NOMO-1 treated with dmso at 0.1 percent for 144 hours (cell line): ENCODE data around the gene CACNA1C.
A peak's percentile ranks its signal among the peaks of the same experiment; 100 is the strongest.

ENCODE experiments used
- DNase-seq: peaks from one replicate; lab custom pipeline; 2025; ENCODE audit not compliant: unreplicated experiment; lab: John Stamatoyannopoulos, UW

The CACNA1C gene

GRCh38 chr12:2403221-2403976, 350.6 kb downstream of the CACNA1C start:
- no peak for DNase-seq

- DNase-seq = no peak
Observed at GRCh38 chr12:2405039-2405438, 352.3 kb downstream of the CACNA1C start.

GRCh38 chr12:2406903-2407302, 354.1 kb downstream of the CACNA1C start:
- no peak for DNase-seq

- DNase-seq = peak; percentile 22
Observed at GRCh38 chr12:2408262-2408661, 355.5 kb downstream of the CACNA1C start.

GRCh38 chr12:2409656-2410265, 357.0 kb downstream of the CACNA1C start:
- DNase-seq = no peak

GRCh38 chr12:2410496-2410895, 357.7 kb downstream of the CACNA1C start:
- DNase-seq = no peak

GRCh38 chr12:2411011-2411410, 358.2 kb downstream of the CACNA1C start:
- DNase-seq = no peak

GRCh38 chr12:2411616-2412304, 359.0 kb downstream of the CACNA1C start:
- no peak for DNase-seq

GRCh38 chr12:2412305-2412643, 359.5 kb downstream of the CACNA1C start:
- DNase-seq = no peak

GRCh38 chr12:2413301-2413700, 360.5 kb downstream of the CACNA1C start:
- DNase-seq = no peak

- no peak for DNase-seq
Observed at GRCh38 chr12:2413999-2414792, 361.4 kb downstream of the CACNA1C start.

GRCh38 chr12:2414810-2415567, 362.2 kb downstream of the CACNA1C start:
- DNase-seq = no peak

- DNase-seq = no peak
Observed at GRCh38 chr12:2415568-2415944, 362.8 kb downstream of the CACNA1C start.

GRCh38 chr12:2416158-2416557, 363.4 kb downstream of the CACNA1C start:
- no peak for DNase-seq

GRCh38 chr12:2417481-2418160, 364.8 kb downstream of the CACNA1C start:
- DNase-seq = no peak

GRCh38 chr12:2418579-2418978, 365.8 kb downstream of the CACNA1C start:
- DNase-seq = no peak

GRCh38 chr12:2422591-2422990, 369.8 kb downstream of the CACNA1C start:
- DNase-seq = no peak

GRCh38 chr12:2429032-2429431, 376.2 kb downstream of the CACNA1C start:
- no peak for DNase-seq

- no peak for DNase-seq
Observed at GRCh38 chr12:2431810-2432209, 379.0 kb downstream of the CACNA1C start.

- DNase-seq = no peak
Observed at GRCh38 chr12:2432856-2433255, 380.1 kb downstream of the CACNA1C start.
